ENCODE results near the gene SCYL2.
"Not testable (repeated sequence)": the region's sequence is repeated elsewhere in the genome, so short reads cannot be mapped to it uniquely, and the experiment has no call there.

SCYL2 gene

DNA sequence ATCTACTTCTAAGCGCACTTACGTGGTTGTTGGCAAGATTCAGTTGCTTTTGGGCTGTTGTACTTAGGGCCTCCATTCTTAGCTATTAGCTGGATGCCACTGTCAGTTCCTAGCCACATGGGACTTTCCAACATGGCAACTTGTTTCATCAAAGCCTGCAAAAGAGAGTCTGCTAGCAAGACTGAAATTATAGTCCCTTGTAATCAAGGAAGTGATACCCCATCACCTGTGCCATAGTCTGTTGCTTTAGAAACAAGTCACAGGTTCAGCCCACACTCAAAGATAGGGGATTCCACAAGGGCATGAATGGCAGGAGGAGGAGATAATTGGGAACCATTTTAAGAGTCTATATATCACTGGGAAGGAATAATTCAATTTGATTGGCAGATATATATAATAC is 62.8 kb downstream of the SCYL2 start:
- DNase-seq: no peak

DNA sequence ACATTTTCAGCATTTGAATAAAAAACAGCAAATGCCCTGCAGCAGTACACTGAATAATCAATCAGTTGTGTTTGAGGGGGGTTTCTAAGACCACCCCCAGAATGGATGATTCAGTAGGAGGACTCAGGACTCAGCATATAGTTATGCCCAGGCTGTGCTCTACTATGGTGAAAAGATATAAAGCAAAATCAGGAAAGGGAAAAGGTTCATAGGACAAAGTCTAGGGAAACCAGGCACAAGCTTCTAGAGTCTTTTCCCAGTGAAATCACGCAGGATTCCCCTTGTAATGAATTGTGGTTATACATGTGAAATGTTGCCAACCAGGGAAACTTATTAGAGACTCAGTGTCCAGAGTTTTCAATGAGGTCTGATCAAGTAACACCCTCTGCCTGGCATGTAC is 64.9 kb downstream of the SCYL2 start:
- no peak for DNase-seq

DNA sequence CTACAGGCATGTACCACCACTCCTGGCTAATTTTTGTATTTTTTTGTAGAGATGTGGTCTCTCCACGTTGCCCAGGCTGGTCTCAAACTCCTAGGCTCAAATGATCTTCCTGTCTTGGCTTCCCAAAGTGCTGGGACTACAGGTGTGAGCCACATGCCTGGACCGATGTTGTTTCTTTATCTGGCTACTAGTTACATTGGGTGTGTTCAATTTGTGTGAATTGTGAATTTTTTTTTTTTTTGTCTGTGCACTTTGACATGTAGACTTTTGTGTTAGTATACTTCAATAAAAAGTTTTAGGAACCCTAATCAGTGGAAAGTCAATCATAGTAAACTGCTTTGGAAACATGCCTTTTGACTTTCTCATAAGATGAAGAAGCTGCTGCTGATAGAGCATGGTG is 65.9 kb downstream of the SCYL2 start:
- DNase-seq: no peak

DNA sequence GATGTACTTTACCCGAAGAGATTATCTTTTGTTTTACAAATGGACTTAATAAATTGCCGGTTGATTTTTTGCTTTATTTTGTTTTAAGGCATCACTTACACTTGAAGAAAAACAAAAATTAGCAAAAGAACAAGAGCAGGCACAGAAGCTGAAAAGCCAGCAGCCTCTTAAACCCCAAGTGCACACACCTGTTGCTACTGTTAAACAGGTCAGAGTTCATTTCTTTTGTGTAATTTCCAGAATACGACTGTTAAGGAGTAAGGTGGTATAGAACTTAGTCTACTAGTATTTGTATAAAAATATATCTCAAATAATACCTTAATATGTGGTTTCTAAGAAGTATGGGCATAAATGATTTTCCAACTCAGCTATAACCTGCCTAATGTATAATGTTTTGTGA is 70.3 kb downstream of the SCYL2 start:
- DNase-seq: no peak

DNA sequence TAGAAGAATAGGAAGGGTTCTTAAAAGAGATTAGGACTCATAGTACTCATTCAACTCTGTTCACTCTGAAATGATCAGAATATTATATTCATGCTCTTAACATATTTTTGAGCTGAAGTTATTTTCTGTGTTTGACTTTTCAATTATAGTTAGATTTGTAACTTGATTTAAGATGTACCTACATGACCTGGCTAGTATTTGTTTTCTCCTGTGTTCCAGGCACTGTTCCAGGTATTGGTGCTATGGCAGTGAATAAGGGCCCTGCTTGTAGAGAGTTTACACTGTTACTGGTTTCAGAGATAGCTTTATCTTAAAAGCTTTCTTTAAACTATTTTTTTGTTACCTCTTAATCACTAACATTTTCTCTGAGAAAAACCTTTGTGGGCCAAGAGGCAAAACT is 70.8 kb downstream of the SCYL2 start:
- DNase-seq: no peak

DNA sequence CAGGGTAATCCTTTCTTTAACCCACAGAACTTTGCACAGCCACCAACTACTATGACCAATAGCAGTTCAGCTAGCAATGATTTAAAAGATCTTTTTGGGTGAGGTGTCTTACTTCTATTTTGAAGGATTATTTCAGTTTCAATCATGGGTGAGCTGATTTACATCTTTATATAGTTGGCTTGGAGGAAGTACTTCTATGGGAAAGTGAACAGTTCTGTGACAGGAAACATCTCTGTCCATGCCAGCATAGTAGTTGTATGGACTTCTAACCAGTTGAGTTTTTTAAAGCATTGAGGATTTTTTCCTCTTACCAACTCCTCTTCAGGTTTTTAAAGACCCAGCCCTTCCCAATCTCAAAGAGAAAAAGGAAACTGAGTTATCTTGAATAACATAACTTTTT is 72.1 kb downstream of the SCYL2 start:
- DNase-seq: no peak

DNA sequence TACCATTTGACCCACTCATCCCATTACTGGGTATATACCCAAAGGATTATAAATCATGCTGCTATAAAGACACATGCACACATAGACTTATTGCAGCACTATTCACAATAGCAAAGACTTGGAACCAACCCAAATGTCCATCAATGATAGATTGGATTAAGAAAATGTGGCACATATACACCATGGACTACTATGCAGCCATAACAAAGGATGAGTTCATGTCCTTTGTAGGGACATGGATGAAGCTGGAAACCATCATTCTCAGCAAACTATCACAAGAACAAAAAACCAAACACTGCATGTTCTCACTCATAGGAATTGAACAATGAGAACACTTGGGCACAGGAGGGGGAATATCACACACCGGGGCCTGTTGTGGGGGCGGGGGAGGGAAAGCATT is 75.9 kb downstream of the SCYL2 start:
- DNase-seq: not testable (repeated sequence)

DNA sequence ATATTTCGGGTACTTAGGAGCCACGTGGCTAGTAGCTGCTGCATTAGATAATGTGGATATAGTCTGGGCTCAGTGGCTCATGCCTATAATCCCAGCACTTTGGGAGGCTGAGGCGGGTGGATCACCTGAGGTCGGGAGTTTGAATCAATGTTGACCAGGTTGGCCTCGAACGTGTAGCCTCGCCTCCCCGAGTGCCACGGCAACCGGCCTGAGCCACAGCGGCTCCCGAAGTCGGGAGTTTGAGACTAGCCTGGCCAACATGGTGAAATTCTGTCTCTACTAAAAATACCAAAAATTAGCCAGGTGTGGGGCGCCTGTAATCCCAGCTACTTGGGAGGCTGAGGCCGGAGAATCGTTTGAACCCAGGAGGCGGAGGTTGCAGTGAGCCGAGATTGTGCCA is 77.4 kb downstream of the SCYL2 start:
- not testable (repeated sequence) for DNase-seq

DNA sequence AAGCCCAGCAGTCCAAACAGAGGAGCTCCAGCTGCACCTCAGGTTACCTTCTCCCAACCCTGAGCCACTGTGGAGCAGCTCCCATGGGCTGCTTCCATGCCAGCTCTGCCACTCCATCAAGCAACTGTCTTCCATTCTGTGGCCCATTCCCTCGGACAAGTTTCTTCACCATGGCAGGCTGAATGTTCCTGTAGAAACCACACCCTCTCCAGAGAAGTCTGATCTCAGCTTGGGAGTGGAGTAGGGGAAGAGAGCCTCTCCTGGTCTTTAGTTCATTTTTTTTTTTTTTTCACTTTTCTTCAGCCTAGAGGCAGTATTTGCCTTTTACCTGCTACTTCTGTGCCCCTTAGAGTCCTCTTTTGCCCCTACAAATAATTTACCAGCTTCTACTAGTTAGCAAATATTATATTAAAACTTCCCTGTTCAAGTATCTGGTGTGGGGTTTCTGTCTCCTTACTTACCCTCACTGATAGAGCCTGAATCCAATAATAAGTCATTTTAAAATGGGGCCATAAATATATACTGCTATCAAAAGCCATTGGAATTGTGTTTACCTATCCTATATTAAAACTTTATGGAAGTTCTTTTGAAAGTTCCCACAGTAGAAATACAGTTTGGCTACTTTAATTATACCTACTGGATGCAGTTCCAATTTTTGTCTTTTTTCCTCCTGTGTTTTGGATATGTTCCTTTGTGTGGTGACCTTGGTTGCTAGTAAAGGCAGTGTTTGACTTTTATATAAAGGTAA is 78.2 kb downstream of the SCYL2 start:
- DNase-seq: no peak

DNA sequence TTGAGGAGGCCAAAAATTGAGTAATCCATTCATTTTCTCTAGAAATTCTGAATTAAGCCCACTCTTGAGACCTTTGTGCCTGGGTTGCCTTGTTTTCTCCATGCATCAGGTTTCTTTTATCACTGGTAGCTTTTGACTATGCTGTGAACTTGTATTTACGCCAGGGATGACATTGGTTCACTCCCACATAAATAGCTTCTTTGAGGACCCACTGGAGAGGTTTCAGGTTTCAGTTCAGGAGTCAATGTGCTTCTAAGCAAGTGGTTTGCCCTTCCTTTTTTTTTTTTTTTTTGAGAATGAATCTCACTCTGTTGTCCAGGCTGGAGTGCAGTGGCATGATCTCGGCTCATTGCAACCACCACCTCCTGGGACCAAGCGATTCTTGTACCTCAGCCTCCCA is 79.7 kb downstream of the SCYL2 start:
- DNase-seq: no peak

DNA sequence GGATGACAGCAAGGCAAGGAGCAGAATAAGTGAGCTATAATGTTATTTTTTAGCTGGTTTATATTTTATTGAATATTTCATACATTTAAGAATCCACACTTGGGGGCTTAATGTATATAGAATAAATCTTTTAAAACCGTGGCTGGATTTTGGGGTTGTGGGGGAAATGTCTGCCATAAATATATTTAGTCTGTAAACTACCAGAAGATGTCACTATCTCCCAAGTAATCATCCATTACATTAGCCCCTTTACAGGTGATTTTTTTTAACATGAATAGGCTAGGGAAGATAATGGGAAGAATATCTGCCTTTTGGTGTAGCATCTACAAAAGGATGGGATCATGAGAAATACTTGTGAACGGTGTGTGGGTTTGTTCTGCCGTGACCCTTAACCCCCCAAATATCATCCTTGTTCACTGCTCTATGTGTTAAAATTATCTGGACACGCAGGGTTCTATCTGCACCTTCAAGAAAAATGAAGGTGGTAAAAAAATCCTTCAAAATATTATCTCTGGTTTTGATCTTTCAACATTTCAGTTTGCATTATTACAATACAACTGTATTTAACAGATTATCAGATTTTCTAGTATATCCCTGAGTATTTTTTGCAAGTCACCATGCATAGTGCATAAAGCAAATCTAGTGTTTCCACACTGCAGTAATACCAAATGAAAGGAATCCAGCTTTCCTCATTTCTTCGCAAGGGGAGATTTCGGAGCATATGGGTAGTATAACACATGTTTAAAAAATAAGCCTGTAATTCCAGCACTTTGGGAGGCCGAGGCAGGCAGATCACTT is 81.9 kb downstream of the SCYL2 start:
- no peak for DNase-seq

DNA sequence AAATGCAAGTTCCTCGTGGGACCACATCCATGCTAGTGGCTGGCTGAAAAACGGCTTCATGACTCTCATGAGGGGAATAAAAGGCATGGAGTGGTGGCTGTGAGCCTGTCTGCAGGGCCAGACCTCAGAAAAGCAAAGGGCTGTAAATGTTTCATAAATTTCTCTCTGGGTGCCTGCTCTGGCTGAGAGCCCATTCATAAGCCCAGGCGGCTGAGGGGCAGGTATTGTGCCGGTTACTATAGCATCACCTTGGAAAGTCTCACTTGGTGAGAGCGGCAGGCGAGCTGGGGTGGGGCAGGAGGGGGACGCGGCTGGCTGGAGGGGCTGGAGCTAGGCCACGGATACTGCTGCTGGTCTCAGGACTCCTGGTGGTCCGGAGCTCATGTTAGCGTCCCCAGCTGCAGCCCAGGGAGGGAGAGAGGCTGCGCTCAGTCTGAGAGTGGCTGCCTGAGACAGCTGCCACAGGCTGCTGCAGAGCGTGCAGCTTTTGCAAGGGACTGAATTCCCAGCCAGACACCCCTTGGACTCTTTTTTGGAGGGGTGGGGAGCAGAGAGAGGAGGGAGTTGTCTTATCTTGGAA is 89.8 kb downstream of the SCYL2 start, which contains the start of gene SLC17A8:
SLC17A8 (plus strand) TSS at position 431 of the 580 bp plus-strand sequence. CDS start 318 bp downstream, outside the sequence.
- no peak for DNase-seq

DNA sequence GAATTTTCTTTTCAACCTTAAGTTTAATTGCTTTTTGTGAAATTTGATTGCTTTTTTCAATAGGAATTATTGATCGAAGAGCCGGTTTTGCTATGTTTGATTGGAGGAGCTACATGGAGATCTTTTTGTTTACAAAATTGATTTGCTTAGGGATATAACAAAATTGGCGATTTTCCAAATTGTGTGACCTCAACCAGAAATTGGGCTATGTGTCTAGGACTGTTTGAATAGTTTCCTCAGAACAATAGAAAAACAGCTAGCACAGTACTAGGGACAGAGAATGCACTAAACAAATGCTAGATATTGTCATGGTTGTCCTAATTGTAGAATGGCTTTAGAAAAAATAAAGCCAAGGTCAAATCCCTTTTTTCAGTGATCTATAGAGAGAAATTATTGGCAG is 92.3 kb downstream of the SCYL2 start:
- no peak for DNase-seq

DNA sequence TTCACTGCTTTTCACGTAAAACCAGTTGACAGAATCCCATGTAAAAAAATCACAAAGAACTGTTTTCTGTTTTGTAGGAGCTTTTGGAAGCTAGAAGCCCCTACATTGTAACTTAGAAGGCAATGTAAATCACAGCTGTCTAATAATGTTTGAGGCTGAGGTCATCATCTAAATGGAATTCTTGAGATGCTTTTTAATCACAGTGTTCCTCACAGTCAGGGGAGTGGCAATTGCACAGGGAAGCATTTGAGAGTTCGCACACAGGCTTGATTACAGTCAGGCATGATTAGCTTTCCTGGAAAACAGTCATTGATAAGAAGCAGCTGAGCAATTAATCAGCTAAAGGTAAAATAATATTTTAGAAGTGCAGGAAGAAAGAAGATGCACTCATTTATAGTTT is 92.8 kb downstream of the SCYL2 start:
- DNase-seq: no peak

DNA sequence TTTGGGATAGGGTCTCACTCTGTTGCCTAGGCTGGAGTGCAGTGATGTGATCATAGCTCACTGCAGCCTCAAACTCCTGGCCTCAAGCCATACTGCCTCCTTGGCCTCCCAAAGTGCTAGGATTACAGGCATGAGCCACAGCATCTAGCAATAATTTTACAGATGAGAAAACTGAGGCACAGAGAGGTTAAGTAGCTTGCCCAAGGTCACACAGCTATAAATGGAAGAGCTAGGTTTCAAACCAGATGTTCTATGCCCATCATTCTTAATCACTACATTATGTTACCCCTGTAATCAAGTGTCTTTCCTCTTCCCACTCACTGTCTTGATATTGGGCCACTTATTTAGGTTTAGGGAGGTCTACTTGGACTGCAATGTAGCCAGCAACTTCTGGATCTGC is 93.5 kb downstream of the SCYL2 start:
- no peak for DNase-seq

DNA sequence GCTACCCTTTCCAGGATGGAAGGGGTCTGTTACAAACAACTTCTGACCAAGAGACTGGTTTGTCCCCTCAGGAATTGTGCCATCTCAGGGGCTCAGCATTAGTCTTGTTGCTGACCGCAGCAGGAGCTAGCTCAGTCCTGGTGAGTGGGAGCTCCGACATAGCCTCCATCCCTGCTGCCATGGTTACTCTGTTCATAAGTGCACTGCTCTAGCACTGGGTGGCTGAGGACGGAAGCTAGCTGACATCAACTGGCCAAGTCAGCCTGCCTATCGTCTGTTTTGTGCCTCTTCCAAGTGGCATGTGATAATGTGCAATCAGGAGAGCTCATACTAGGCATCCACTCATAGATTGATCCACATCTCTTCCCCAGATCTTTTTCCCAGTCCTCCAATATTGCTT is 97.3 kb downstream of the SCYL2 start:
- no peak for DNase-seq

DNA sequence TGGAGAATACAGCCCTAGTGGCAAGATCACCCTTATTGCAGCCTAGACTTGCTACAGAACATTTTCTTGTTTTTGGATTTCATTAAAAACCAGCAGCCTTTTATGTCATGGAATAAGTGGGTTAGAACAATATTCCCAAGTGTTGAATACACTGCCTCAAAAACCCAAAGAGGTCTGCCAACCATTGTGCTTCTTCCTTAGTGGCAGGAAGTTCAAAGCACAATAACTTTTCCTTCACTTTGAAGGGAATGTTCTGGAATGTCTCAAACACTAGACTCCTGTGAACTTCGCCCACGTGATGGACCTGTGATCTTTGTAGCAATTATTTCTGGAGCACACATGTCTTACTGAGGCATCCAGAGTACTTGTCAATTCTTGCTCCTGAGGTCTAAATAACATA is 98.4 kb downstream of the SCYL2 start:
- DNase-seq: no peak

DNA sequence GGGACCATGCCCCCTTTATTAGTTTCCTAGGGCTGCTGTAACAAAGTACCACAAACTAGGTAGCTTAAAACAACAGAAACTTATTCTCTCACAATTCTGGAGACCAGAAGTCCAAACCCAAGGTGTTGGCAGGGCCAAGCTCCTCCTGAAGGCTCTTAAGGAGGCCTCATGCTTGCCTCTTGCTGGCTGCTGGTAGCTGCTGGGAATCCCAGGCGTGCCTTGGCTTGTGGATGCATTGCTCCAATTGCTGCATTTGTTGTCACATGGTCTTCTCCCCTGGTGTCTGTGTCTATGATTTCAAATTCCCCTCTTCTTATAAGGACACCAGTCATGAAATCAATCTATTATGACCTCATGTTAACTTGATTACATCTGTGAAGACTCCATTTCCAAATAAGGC is 101.1 kb downstream of the SCYL2 start:
- no peak for DNase-seq

DNA sequence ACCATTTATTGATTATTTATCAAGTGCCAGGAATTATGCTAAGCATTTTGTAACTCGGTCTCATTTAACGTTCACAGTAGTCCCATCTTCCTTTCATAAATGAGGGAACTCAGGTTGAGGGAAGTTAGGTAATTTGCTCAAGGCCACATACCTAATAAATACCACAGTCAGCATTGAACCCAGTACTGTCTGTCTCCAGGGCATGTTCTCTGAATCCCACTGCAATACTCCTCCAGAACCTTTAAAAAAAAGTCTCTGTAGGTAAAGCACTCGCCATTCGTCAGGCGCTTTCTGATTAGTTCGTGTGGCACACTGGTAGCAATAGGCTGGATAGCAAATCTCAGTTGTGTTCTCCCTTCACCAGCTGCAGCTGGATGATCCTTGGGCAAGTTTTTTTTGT is 104.2 kb downstream of the SCYL2 start:
- no peak for DNase-seq

DNA sequence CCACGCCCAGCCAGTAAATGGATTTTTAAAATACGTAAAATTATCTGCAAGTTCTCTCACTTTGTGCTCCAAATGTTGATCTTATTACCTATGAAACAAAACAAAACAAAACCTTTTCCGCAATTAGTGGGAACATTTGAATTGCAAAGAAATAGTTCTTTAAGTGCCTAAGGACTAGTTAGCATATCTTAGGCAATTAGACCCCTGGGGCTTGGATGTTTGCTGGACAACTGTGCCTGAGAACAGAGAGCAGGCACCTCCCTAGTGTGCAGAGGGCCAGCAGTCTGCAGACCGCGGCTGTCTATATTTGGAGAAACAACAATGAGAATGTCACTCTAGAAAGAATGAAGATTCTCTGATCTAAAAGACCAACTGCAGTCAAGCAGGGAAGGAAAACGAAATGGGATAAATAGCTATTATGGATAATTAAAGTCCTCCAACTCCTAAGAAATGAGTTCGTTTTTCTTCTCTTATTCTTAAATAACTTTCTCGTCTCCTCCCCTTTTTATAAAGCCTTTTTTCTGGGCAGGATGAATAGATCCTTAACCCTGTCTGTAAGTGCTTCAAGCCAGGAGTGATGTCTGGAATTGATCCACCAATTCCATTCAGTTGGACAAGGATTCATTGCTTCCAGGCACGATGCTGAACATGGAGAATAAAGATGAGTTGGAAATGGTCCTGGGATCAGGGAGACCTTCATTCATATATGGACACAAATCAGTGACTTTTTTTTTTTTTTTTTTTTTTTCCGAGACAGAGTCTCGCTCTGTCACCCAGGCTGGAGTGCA is 106.1 kb downstream of the SCYL2 start:
- no peak for DNase-seq

DNA sequence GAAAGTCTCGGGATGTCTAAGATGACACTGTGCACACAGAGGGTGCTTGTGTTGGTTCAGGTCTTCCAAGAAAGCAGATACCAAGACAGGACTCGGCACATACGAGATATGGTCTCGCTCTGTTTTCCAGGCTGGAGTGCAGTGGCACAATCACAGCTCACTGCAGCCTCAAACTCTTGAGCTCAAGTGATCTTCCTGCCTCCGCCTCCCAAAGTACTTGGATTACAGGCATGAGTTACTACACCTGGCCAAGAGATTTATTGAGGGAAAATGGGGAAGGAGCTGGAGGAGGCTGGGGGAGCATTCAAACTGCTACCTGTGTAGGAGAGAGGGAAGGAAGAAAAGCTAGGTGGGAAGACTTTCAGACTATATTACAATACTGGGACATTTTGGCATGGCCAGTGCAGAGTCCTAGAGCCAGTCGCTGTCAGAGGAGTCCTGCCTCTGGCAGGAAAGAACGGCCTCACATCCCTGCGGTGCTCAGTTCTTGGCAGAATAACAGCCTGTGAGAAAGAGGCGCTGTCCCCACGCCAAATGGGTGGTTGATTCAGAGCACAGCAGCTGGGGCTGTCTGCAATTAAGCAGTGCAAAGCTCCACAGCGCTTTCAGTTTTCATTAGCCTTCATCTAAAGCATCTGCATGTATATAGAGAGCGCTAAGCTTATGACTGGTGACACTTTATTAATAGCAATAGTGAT is 108.2 kb downstream of the SCYL2 start:
- peak; percentile 33 for DNase-seq

DNA sequence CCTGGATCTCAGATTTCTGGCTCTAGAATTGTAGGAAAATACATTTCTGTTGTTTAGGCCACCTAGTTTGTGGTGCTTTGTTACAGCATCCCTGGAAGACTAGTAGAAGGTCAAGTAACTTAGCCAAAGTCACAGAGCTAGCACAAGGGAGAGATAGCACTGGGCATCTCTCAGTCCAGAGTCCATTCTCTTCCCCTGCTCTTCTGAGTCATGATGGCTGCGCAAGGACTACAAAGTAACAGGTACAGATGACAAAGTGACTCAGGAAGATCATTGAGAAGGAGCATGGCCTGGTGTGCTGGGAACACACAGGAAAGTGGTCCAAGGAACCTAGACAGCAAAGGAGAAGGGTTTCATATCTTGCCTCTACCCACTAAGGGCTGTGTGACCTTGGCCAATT is 109.2 kb downstream of the SCYL2 start:
- no peak for DNase-seq

DNA sequence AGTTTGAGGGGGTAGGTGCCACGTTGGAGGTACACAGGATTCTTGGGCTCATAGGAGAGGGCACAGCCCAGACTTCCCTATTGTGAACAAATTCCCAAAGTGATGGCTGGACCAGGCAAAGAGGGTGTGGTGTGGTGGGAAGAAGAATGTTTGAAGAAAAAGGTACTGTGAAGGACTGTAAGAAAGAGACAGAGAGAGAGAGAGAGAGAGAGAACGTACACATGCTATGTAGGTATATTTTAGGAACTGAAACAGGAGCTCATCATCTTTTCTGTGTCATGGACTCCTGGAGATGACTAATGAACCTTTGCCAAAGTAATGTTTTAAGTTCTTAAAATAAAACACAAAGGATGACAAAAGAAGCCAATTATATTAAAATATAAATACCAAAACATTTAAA is 114.4 kb downstream of the SCYL2 start:
- DNase-seq: no peak
